Measurements from ENCODE around the gene ST6GAL2. TPM values are rescaled to one million over a fixed set of nuclear protein-coding genes. Genes with fewer than 3 reads are reported as not detected.

ST6GAL2 gene
- total and polyA plus RNA-seq, 2 of the 8 experiments (the other 6 are each of a cell fraction or from before 2014, with no cell fraction given): 2.7 to 17.5 TPM

DNA sequence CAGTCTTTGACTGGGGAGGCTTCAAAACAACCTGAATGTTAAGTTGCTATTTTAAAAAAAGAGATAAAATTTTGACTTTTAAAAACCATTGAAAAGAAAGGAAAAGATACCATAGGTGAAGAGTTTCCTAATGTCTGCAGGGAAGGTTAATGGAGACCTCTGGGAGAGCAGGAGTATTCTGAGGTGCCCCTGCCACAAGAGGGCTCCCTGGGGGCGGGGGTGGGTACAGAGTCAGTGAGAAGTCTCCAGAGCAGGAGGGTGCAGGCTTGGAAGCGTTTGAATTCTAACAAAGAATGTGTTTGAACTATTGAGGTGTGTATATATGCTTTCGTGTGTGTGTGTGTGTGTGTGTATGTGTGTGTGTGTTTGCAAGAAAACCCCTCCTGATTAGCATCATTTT is 46.7 kb upstream of the ST6GAL2 start:
- no peak overlapping the region for H2BK20ac ChIP-seq (ENCODE audit: low read length)
- no peak overlapping the region for H3K27ac ChIP-seq (ENCODE audit: low read depth, low read length)
- H4K8ac ChIP-seq (ENCODE audit: extremely low read depth, insufficient read depth, low read length): no peak overlapping the region
- no peaks in the 10 kb centered on the region for H3K79me1 ChIP-seq (ENCODE audit: low read depth, low read length)
- H3K14ac ChIP-seq (ENCODE audit: insufficient read length): no peak overlapping the region
- POLR2A ChIA-PET (ENCODE audit: partially characterized antibody): no interaction called here
- H3K27me3 ChIP-seq (replicated peaks in 1 of 4; ENCODE audit: control insufficient read depth in 3 of 4, extremely low read depth in 1 of 4, insufficient read depth in 3 of 4, low read length in 3 of 4): no peaks in the 10 kb centered on the region
- no peaks in the 10 kb centered on the region for H3K79me2 ChIP-seq (ENCODE audit: control insufficient read depth in 1 of 2, insufficient read depth in 2 of 2, low read length in 2 of 2)
- no peak overlapping the region for H4K91ac ChIP-seq (replicated peaks; ENCODE audit: insufficient read length, low read length)
- no peak for DNase-seq (ENCODE audit: low read depth in 1 of 2, low spot score in 2 of 2)
- H2BK5ac ChIP-seq (ENCODE audit: low read depth, low read length): no peak overlapping the region
- H3K4me2 ChIP-seq (ENCODE audit: insufficient read depth in 1 of 2, low read depth in 2 of 2, low read length in 2 of 2): no peak overlapping the region
- H2BK15ac ChIP-seq (ENCODE audit: low read length): no peak overlapping the region
- no peak overlapping the region for H2AFZ ChIP-seq (ENCODE audit: low read length)
- H4K5ac ChIP-seq (ENCODE audit: insufficient read length, low read depth, low read length): no peak overlapping the region
- no peak overlapping the region for H2AK5ac ChIP-seq (ENCODE audit: low read depth, low read length)
- H3K4me3 ChIP-seq (ENCODE audit: extremely low read depth in 1 of 4, insufficient read depth in 2 of 4, low read depth in 3 of 4, low read length in 4 of 4): no peak overlapping the region
- H3K4me1 ChIP-seq (replicated peaks in 1 of 4; ENCODE audit: control insufficient read depth in 3 of 4, insufficient read depth in 4 of 4, low read length in 3 of 4): no peaks in the 10 kb centered on the region
- no peak overlapping the region for H3K9ac ChIP-seq (replicated peaks in 1 of 4; ENCODE audit: extremely low read depth in 1 of 4, low read depth in 3 of 4, low read length in 3 of 4)
- H3K18ac ChIP-seq (ENCODE audit: extremely low read depth, low read length): no peak overlapping the region
- no peak for FAIRE-seq
- H3K36me3 ChIP-seq (ENCODE audit: control insufficient read depth in 2 of 4, insufficient read depth in 4 of 4, low read length in 3 of 4): no peaks in the 10 kb centered on the region
- no peak overlapping the region for H3K56ac ChIP-seq (replicated peaks; ENCODE audit: insufficient read length, low read depth, low read length)
- TF ChIP-seq CTBP2 (IDR thresholded peaks at IDR 0.05; ENCODE audit: borderline replicate concordance, insufficient read depth, insufficient read length, low read length) (no peak), SP2 (IDR thresholded peaks at IDR 0.05; ENCODE audit: low read length) (no peak), TBP (IDR thresholded peaks at IDR 0.05; ENCODE audit: low read depth, low read length) (no peak), EZH2 (IDR thresholded peaks at IDR 0.05; ENCODE audit: low read depth, low read length, severe bottlenecking) (no peak), JUN (IDR thresholded peaks at IDR 0.05; ENCODE audit: low read depth, low read length) (no peak), RAD21 (IDR thresholded peaks at IDR 0.05 in 1 of 2, conservative IDR thresholded peaks at IDR 0.05 in 1 of 2; ENCODE audit: low read depth in 2 of 2, low read length in 2 of 2) (peak in 1 of 2 experiments; percentile 29; a peak in 1 of 4 replicates), KDM1A (IDR thresholded peaks at IDR 0.05; ENCODE audit: borderline replicate concordance, low read length) (no peak)
- TF ChIP-seq, protein P1, sequence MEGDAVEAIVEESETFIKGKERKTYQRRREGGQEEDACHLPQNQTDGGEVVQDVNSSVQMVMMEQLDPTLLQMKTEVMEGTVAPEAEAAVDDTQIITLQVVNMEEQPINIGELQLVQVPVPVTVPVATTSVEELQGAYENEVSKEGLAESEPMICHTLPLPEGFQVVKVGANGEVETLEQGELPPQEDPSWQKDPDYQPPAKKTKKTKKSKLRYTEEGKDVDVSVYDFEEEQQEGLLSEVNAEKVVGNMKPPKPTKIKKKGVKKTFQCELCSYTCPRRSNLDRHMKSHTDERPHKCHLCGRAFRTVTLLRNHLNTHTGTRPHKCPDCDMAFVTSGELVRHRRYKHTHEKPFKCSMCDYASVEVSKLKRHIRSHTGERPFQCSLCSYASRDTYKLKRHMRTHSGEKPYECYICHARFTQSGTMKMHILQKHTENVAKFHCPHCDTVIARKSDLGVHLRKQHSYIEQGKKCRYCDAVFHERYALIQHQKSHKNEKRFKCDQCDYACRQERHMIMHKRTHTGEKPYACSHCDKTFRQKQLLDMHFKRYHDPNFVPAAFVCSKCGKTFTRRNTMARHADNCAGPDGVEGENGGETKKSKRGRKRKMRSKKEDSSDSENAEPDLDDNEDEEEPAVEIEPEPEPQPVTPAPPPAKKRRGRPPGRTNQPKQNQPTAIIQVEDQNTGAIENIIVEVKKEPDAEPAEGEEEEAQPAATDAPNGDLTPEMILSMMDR (IDR thresholded peaks at IDR 0.05; ENCODE audit: control extremely low read depth in 1 of 3, insufficient read depth in 1 of 3, low read depth in 1 of 3, low read length in 3 of 3): peak in 2 of 3 experiments; percentile 13 to 14; a peak in 2 of 4 replicates
- no peak overlapping the region for H3K23ac ChIP-seq (ENCODE audit: insufficient read length)
- no peaks in the 10 kb centered on the region for H4K20me1 ChIP-seq (replicated peaks in 1 of 2; ENCODE audit: control insufficient read depth in 1 of 2, insufficient read depth in 2 of 2, low read length in 2 of 2)
- CTCF ChIA-PET (ENCODE audit: partially characterized antibody): no interaction called here
- H3K9me3 ChIP-seq (ENCODE audit: insufficient read depth in 2 of 2, low read depth in 1 of 2, low read length in 1 of 2): no peaks in the 10 kb centered on the region
- H2BK120ac ChIP-seq (replicated peaks; ENCODE audit: low read depth, low read length): no peak overlapping the region
- no peaks in the 10 kb centered on the region for H3K23me2 ChIP-seq (ENCODE audit: low read depth, low read length)
- H3K4ac ChIP-seq (replicated peaks; ENCODE audit: insufficient read length, low read depth, low read length): no peak overlapping the region
- 85% methylated on average over 3 of the region's 3 CpGs; no CpG with 5 or more reads in 1 of the 2 experiments for WGBS, 2 experiments (ENCODE audit: extremely low coverage in 1 of 2, insufficient coverage in 1 of 2, insufficient read length in 1 of 2, insufficient replicate concordance in 2 of 2, low coverage in 1 of 2, low lambda C conversion rate in 2 of 2, missing lambda C conversion rate in 1 of 2)
- H2BK12ac ChIP-seq (ENCODE audit: low read depth, low read length): no peak overlapping the region

Data from H1 (cell line).